Measurements from ENCODE around the gene CENPL. TPM values are rescaled to one million over a fixed set of nuclear protein-coding genes. Genes with fewer than 3 reads are reported as not detected.
A peak's percentile ranks its signal among the peaks of the same experiment; 100 is the strongest.

CENPL gene
- total and polyA plus RNA-seq, 9 of the 15 experiments (the other 6 are each of a cell fraction or from before 2014, with no cell fraction given), result 33.0 to 52.7 (median 39.7) TPM

DNA sequence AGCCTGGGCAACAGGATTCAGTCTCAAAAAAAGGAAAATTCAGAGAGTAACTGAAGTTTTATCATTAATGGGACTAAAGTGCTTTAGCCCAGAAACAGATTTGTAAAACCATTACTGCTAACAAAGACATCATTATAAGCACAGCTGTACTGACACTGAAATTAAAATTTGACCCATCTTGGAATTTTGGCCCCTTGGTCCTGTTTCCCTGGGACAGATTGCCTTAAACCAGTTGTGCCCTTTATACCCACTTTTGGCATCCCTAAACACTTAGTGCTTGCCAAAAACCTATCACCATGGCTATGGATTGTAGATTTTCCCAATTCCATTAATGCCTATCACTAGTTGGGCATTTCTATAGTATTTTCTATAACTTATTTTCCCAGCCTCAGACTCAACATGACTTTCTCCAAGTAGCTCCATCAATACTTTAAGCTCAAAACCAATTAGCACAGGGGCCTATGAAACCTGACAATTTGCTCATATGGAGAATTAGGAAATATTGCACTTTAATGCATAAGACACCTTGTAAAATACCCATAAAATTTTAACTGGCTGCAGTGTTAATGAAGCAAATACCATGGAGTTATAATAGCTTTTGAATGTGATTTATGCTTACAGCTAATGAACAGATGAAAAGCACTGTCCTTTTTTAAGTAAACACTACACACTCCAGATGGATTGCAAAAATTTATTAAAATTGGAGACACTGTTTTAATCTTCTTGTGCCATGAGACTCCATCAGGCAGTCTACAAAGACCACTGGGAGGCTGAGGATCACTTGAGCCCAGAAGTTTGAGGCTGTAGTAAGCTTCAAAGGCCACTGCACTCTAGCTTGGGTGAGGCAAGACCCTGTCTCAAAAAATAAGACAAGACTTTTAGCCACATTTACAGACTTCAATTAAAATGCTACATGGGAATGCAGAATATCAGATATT, 38.8 kb upstream of the CENPL start (continued):
- TF ChIP-seq ZNF551 (CRISPR knock-in tag; IDR thresholded peaks at IDR 0.05) (peak; percentile 75; the same call in 1 of the 2 replicates), HNRNPL (IDR thresholded peaks at IDR 0.05; ENCODE audit: low read depth, low read length) (no peak), PHTF2 (CRISPR knock-in tag; IDR thresholded peaks at IDR 0.05) (0 out of 2 replicates have a peak, but pooled peaks have one; percentile 69), ZNF395 (CRISPR knock-in tag; IDR thresholded peaks at IDR 0.05) (no peak), MXD1 (CRISPR knock-in tag; IDR thresholded peaks at IDR 0.05; ENCODE audit: borderline replicate concordance, poor library complexity, severe bottlenecking) (no peak), XRCC3 (IDR thresholded peaks at IDR 0.05) (no peak), NEUROD1 (IDR thresholded peaks at IDR 0.05; ENCODE audit: borderline replicate concordance, low read depth, low read length, partially characterized antibody) (no peak), ZNF121 (CRISPR knock-in tag; conservative IDR thresholded peaks at IDR 0.05) (no peak), ZNF146 (CRISPR knock-in tag; IDR thresholded peaks at IDR 0.05; ENCODE audit: unreplicated experiment) (no peak), SRSF1 (IDR thresholded peaks at IDR 0.05; ENCODE audit: low read depth, low read length) (no peak), FIP1L1 (IDR thresholded peaks at IDR 0.05; ENCODE audit: low read depth, low read length, poor library complexity, severe bottlenecking) (no peak), POLR2A (conservative IDR thresholded peaks at IDR 0.05) (peak; percentile 45), RAD51 (IDR thresholded peaks at IDR 0.05; ENCODE audit: borderline replicate concordance, low read depth) (no peak), ELF1 (tag; IDR thresholded peaks at IDR 0.05) (no peak), TBP (optimal IDR thresholded peaks at IDR 0.05; ENCODE audit: low read depth, low read length) (no peak), ZNF274 (IDR thresholded peaks at IDR 0.05; ENCODE audit: borderline replicate concordance, low read depth, low read length) (no peak), ZNF311 (CRISPR knock-in tag; IDR thresholded peaks at IDR 0.05) (no peak), CBX1 (IDR thresholded peaks at IDR 0.05; ENCODE audit: low read depth) (no peak), NR3C1 (CRISPR knock-in tag; IDR thresholded peaks at IDR 0.05) (no peak), NFIC (IDR thresholded peaks at IDR 0.05) (no peak)
- TF ChIP-seq, protein P1, sequence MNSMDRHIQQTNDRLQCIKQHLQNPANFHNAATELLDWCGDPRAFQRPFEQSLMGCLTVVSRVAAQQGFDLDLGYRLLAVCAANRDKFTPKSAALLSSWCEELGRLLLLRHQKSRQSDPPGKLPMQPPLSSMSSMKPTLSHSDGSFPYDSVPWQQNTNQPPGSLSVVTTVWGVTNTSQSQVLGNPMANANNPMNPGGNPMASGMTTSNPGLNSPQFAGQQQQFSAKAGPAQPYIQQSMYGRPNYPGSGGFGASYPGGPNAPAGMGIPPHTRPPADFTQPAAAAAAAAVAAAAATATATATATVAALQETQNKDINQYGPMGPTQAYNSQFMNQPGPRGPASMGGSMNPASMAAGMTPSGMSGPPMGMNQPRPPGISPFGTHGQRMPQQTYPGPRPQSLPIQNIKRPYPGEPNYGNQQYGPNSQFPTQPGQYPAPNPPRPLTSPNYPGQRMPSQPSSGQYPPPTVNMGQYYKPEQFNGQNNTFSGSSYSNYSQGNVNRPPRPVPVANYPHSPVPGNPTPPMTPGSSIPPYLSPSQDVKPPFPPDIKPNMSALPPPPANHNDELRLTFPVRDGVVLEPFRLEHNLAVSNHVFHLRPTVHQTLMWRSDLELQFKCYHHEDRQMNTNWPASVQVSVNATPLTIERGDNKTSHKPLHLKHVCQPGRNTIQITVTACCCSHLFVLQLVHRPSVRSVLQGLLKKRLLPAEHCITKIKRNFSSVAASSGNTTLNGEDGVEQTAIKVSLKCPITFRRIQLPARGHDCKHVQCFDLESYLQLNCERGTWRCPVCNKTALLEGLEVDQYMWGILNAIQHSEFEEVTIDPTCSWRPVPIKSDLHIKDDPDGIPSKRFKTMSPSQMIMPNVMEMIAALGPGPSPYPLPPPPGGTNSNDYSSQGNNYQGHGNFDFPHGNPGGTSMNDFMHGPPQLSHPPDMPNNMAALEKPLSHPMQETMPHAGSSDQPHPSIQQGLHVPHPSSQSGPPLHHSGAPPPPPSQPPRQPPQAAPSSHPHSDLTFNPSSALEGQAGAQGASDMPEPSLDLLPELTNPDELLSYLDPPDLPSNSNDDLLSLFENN (IDR thresholded peaks at IDR 0.05; ENCODE audit: low read depth in 2 of 2, low read length in 2 of 2), result no peak
